Umbilical cord (tissue), 2 donors: ENCODE measurements around the gene TNS1. TPM values are rescaled to one million over a fixed set of nuclear protein-coding genes. Genes with fewer than 3 reads are reported as not detected.
"Not testable (repeated sequence)": the region's sequence is repeated elsewhere in the genome, so short reads cannot be mapped to it uniquely, and the experiment has no call there.

Experiments used
- DNase-seq: peaks from one replicate; pipeline ENCODE4 v3.0.0-alpha.2; 2015; ENCODE audit warnings: low spot score
- total RNA-seq: library from RNA; depleted of rRNA; stranded (reverse); fragments of >200 nt; gene quantifications from one replicate; pipeline ENCODE4 v1.2.3, GENCODE V29; 2014; ENCODE audit warnings: low replicate concordance; ENCODE audit not compliant: insufficient read depth

The TNS1 gene
- total RNA-seq, 1 donor from 2014 or later = 255 TPM

- no peak for DNase-seq
These were observed 215.5 kb downstream of the TNS1 start for GRCh38 chr2:217787160-217787877.

GRCh38 chr2:217786560-217786959 lies 216.2 kb downstream of the TNS1 start:
- DNase-seq = not testable (repeated sequence)

GRCh38 chr2:217785544-217786045 lies 217.2 kb downstream of the TNS1 start:
- DNase-seq = peak; percentile 72

GRCh38 chr2:217784996-217785543 lies 217.7 kb downstream of the TNS1 start:
- no peak for DNase-seq

- DNase-seq = no peak
These were observed 219.6 kb downstream of the TNS1 start for GRCh38 chr2:217783243-217783642.

GRCh38 chr2:217777906-217778305 lies 224.9 kb downstream of the TNS1 start:
- DNase-seq = no peak

- DNase-seq = no peak
These were observed 226.2 kb downstream of the TNS1 start for GRCh38 chr2:217776631-217777030.

GRCh38 chr2:217775920-217776503 lies 226.8 kb downstream of the TNS1 start:
- DNase-seq = no peak

GRCh38 chr2:217774232-217774631 lies 228.6 kb downstream of the TNS1 start:
- DNase-seq = no peak

- no peak for DNase-seq
These were observed 229.3 kb downstream of the TNS1 start for GRCh38 chr2:217773539-217773938.

- DNase-seq = no peak
These were observed 236.4 kb downstream of the TNS1 start for GRCh38 chr2:217766356-217766755.

GRCh38 chr2:217761645-217762277 lies 241.0 kb downstream of the TNS1 start:
- DNase-seq = no peak

- DNase-seq = no peak
These were observed 242.8 kb downstream of the TNS1 start for GRCh38 chr2:217759991-217760390.

GRCh38 chr2:217757108-217757463 lies 245.7 kb downstream of the TNS1 start:
- DNase-seq = no peak

- DNase-seq = peak; percentile 73
These were observed 246.3 kb downstream of the TNS1 start for GRCh38 chr2:217756375-217757107.

- no peak for DNase-seq
These were observed 247.6 kb downstream of the TNS1 start for GRCh38 chr2:217755027-217755745.

GRCh38 chr2:217753460-217754200 lies 249.2 kb downstream of the TNS1 start:
- peak; percentile 54 for DNase-seq

GRCh38 chr2:217752714-217753459 lies 249.9 kb downstream of the TNS1 start:
- no peak for DNase-seq

GRCh38 chr2:217751952-217752351 lies 250.8 kb downstream of the TNS1 start:
- DNase-seq = no peak

- no peak for DNase-seq
These were observed 251.6 kb downstream of the TNS1 start for GRCh38 chr2:217751192-217751591.
